Stimulated activated CD4-positive, alpha-beta T cell treated with anti-CD3 and anti-CD28 coated beads, Interleukin-1b, Interleukin-23, amount 100 ng/mL, for 48 hours (primary cell): ENCODE results near the gene MFN2.
"Not testable (repeated sequence)": the region's sequence is repeated elsewhere in the genome, so short reads cannot be mapped to it uniquely, and the experiment has no call there.

ENCODE experiments used
- DNase-seq: peaks from one replicate; pipeline ENCODE4 v3.0.0-alpha.2; 2020

MFN2 gene

DNA sequence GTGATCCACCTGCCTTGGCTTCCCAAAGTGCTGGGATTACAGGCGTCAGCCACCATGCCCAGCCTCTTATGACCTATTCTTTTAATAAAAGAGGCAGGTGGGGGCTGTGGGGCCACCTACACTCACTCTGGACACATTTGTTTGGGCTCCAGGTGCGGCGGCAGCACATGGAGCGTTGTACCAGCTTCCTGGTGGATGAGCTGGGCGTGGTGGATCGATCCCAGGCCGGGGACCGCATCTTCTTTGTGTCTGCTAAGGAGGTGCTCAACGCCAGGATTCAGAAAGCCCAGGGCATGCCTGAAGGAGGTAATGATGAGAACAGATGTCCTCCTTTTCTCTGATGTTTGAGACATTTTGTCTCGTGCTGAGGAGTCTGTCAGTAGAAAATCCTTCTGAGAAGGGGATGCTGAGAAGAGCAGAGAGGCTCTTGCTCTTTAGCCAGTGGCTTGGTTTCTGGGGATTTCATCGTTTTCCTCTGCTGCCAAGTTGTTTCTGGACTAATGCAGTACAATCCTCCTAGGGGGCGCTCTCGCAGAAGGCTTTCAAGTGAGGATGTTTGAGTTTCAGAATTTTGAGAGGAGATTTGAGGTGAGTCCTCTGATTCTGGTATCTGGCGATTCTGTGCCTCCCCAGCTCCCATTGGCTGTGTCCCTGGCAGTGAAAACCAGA is 21.1 kb downstream of the MFN2 start:
- peak; percentile 68 for DNase-seq

GRCh38 chr1:12001996-12002493 is 21.8 kb downstream of the MFN2 start:
- DNase-seq = no peak

DNA sequence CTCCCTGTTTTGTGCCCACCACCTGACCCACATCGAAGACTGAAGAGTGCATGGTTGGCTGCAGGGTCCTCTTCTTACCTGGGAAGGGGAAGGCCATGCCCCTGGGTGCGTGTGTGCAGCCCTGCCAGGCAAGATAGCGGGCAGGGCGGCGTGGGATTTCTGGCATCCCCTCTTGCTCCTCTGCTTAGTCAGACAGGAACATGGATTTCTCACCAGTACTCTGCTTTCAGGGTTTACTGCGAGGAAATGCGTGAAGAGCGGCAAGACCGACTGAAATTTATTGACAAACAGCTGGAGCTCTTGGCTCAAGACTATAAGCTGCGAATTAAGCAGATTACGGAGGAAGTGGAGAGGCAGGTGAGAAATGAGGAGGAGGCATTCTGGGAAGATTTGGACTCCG is 23.5 kb downstream of the MFN2 start:
- DNase-seq = no peak

GRCh38 chr1:12005488-12006166 is 25.4 kb downstream of the MFN2 start:
- no peak for DNase-seq

DNA sequence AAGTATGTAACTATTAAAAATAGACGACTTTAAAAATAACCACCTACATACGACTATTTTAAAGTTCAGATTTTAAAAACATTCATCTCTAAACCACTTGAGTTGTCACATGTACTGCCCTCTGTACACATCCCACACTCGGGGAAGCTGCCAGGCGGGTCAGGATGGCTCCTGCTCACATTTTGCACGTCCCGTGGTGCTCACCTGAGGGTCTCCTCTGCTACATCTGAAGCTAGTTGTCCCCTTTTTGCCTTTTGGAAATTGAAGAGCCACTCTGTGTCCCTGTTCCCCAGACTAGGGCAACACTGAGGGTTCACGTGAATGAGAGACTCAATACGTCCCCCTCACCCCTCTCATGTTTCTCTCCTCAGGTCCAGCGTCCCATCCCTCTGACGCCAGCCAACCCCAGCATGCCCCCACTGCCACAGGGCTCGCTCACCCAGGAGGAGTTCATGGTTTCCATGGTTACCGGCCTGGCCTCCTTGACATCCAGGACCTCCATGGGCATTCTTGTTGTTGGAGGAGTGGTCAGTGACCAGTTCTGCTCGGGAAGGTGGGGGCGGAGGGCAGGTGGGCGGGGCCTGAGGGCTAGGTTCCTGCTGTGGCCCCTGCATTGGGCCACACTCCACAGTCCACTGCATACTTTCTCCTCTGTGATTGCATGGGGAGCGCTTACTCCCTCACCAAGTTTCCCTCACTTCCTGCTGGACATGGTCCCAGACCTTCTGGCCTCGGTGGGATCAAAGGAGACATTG is 26.1 kb downstream of the MFN2 start:
- DNase-seq = no peak

DNA sequence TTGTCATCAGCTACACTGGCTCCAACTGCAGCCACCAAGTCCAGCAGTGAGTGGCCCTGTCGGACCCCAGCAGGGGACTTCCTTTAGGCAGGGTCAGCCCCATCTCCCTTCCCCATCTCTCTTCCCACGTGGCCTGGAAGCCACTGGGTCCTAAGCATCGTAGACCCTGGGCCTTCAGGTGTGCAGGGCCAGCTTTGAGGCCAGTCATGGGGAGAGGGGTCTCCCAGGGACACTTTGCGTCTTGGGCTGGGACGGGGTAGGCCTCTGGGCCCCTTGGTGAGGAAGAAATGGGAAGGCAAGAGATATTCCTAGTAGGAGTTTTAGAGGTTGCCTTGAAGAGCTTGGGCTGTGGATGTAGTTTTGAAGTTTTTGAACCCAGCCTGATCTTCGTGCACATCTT is 27.0 kb downstream of the MFN2 start:
- no peak for DNase-seq

- not testable (repeated sequence) for DNase-seq
These were observed 28.1 kb downstream of the MFN2 start for GRCh38 chr1:12008355-12008754.

DNA sequence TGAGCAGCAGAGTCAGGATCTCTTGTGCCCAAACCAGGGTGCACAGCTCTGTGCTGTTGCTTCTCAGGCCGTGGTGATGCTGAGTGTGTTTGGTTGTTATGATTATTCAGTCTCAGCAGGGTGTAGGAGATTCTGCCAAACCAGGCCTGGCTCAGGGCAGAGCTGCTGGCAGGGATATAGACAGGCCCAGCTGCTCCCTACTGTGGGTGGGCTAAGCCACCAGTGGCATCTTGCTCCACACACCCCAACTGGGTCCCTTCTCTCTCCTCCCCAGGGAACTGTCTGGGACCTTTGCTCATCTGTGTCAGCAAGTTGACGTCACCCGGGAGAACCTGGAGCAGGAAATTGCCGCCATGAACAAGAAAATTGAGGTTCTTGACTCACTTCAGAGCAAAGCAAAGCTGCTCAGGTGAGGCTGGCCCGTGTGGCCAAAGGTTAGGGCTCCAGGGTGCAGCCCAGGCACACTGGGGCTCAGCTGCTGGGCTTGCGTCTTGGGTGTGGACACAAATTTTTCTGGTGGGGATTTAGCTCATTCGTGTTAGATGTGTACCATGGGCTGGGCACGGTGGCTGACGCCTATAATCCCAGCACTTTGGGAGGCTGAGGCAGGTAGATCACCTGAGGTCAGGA is 29.2 kb downstream of the MFN2 start:
- DNase-seq = no peak

- no peak for DNase-seq
These were observed 30.7 kb downstream of the MFN2 start for GRCh38 chr1:12010746-12011570.

- DNase-seq = no peak
These were observed 31.8 kb downstream of the MFN2 start for GRCh38 chr1:12011998-12012397.

DNA sequence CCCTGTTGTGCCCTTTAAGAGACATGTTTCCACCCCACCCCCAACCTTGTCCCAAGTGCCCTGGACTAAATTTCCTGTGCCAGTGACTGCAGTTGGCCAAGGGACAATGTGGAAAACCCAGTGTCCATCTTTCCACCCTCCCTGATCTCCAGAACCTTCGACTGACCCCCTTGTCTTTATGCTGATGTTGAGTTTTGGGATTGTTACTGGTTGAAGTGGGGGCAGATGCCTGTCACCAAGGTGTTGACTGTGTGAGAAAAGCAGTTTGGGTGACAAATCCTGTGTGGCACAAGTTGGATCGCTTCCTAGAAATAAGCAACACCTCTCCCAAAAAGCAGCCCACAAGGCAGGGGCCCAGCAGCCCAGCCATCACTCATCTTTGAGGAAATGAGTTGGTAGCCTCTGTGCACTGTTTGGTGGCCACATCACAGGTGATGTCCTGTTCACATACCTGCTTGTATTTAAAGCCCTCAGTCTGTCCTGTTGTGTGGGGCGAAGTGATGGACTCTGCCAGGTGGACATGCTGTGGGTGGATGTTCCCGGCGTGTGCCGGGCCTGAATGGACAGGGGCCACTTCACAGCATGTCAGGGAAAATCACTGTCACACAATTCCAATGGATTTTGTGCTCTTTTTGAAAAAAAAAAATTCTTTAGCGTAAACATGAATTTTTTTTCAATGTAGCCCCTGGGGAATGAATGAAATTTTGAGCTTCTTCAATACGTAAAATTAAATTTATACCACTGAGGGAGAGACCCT is 32.5 kb downstream of the MFN2 start:
- peak; percentile 24 for DNase-seq

GRCh38 chr1:12014141-12014991 is 34.1 kb downstream of the MFN2 start:
- peak; percentile 34 for DNase-seq

DNA sequence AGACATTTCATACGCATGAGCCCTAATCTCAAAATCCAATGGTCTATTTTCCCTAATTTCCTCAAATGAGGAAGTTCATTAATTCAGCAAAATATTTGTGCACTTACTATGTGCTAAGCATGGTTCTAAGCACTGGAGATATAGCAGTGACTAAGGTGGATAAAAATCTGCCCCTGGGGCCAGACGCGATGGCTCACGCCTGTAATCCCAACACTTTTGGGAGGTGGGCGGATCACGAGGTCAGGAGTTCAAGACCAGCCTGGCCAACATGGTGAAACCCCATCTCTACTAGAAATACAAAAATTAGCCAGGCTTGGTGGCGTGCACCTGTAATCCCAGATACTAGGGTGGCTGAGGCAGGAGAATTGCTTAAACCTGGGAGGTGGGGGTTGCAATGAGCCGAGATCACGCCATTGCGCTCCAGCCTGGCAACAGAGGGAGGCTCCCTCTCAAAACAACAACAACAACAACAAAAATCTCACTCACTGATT is 34.8 kb downstream of the MFN2 start:
- no peak for DNase-seq

- no peak for DNase-seq
These were observed 35.3 kb downstream of the MFN2 start for GRCh38 chr1:12015499-12015898.

DNA sequence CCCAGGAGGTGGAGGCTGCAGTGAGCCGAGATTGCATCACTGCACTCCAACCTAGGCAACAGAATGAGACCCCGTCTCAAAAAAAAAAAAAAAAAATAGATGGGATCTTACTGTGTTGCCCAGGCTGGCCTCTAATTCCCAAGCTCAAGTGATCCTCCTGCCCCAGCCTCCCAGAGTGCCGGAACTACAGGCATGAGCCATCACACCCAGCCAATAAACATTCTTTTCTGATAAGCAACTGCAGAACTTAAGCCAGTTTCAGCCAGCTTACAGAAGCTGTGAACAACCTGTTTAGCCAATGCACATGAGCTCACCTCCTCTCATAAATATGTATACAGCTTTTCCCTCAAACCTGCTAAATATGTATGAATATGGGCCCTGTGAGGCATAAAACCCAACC is 35.9 kb downstream of the MFN2 start:
- no peak for DNase-seq

GRCh38 chr1:12019858-12020509 is 39.7 kb downstream of the MFN2 start:
- no peak for DNase-seq

- no peak for DNase-seq
These were observed 41.4 kb downstream of the MFN2 start for GRCh38 chr1:12021616-12022015.

- no peak for DNase-seq
These were observed 41.8 kb downstream of the MFN2 start for GRCh38 chr1:12022036-12022435.

DNA sequence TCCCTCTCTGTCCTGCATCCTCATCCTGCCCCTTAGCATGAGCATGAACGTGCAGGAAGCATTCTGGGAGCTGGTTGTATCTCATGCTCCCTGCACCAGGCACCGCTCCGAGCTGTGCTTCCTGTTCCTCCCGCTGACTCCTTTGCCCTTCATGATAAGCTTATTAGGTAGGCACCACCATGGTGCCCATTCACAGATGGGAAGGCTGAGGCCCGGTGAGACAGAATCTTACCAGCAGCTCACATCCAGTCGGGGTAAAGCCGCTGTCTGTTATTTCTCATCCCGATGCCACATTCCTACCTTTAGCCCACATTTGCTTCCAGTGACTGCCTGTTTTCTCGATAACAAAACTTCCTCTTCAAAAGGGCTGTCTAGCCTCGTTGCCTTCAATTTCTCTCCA is 46.3 kb downstream of the MFN2 start:
- no peak for DNase-seq

- DNase-seq = no peak
These were observed 48.0 kb downstream of the MFN2 start for GRCh38 chr1:12028248-12028647.
